ENCODE measurements around the gene PMF1.

DNA sequence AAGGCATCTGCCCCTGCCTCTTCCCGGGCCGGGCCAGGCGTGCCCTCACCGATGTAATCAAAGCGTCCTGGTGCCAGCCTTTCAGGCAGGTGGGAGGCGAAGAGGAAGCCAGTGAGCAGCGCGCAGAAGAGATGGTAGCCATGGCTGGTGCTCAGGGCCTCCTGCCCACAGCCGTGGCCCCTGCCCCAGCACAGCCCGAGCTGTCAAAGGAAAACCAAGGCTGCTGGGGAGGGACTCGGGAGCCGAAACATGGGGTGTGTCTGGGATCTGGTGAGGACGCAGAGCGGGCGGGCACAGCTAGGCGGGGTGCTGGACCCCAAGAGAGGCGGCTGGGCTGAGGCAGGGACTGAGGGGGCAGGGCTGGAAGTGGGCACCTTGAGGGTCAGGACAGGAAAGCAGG, 31.9 kb downstream of the PMF1 start:
- TF ChIP-seq SUZ12 (IDR thresholded peaks at IDR 0.05; ENCODE audit: extremely low read depth, insufficient read depth, insufficient read length) (no peak), YY1 (IDR thresholded peaks at IDR 0.05; ENCODE audit: insufficient read depth, insufficient read length) (no peak), ZNF274 (IDR thresholded peaks at IDR 0.05; ENCODE audit: low read depth, low read length) (no peak)
